ENCODE measurements around the gene EFCAB11.

DNA sequence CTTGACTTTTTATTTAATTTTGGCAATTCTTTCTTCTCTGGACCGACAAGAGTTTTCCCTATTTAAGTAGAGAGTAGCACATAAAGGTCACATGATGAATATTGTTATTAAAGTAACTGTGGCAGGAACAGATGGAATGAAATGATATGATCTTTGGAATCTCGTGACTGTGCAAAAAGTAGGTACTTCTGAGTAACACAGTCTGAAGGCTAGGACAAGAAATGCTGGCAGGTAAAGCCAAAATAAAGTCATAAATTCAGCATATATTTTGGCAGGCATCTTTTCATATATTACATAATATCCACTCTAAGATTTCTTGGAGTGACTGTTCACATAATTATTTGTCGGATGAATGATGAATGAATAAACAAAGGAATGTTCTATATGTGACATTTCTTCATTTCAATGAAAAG lies 121.4 kb downstream of the EFCAB11 start:
- TF ChIP-seq, protein P1, sequence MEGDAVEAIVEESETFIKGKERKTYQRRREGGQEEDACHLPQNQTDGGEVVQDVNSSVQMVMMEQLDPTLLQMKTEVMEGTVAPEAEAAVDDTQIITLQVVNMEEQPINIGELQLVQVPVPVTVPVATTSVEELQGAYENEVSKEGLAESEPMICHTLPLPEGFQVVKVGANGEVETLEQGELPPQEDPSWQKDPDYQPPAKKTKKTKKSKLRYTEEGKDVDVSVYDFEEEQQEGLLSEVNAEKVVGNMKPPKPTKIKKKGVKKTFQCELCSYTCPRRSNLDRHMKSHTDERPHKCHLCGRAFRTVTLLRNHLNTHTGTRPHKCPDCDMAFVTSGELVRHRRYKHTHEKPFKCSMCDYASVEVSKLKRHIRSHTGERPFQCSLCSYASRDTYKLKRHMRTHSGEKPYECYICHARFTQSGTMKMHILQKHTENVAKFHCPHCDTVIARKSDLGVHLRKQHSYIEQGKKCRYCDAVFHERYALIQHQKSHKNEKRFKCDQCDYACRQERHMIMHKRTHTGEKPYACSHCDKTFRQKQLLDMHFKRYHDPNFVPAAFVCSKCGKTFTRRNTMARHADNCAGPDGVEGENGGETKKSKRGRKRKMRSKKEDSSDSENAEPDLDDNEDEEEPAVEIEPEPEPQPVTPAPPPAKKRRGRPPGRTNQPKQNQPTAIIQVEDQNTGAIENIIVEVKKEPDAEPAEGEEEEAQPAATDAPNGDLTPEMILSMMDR (conservative IDR thresholded peaks at IDR 0.05), result no peak
- TF ChIP-seq ZFX (IDR thresholded peaks at IDR 0.05), result no peak

All from C4-2B (cell line).